H9 (cell line): ENCODE data around the gene UBE2E3. TPM values are rescaled to one million over a fixed set of nuclear protein-coding genes. Genes with fewer than 3 reads are reported as not detected.

Experiments
- DNase-seq: peaks from one replicate; pipeline ENCODE4 v3.0.0-alpha.2; 2017
- H2AFZ ChIP-seq: one replicate; pipeline ENCODE4 v1.6.1; 2013; ENCODE audit warnings: mild to moderate bottlenecking, low read length, control low read depth, moderate library complexity
- H2AK5ac ChIP-seq: 2 replicates; pipeline ENCODE4 v1.6.1; 2013; ENCODE audit warnings: low read length, control low read depth, mixed read lengths; ENCODE audit not compliant: insufficient read length
- H2BK120ac ChIP-seq: one replicate; pipeline ENCODE4 v1.6.1; 2013; ENCODE audit warnings: low read depth, mild to moderate bottlenecking, low read length, control low read depth, inconsistent platforms; ENCODE audit not compliant: poor library complexity, severe bottlenecking
- H2BK12ac ChIP-seq: 2 replicates; pipeline ENCODE4 v1.6.1; 2013; ENCODE audit warnings: low read length, control low read depth, mixed read lengths, low read depth; ENCODE audit not compliant: insufficient read length
- H2BK15ac ChIP-seq: 2 replicates; pipeline ENCODE4 v1.6.1; 2013; ENCODE audit warnings: low read depth, low read length, control low read depth
- H2BK20ac ChIP-seq: one replicate; pipeline ENCODE4 v1.6.1; 2013; ENCODE audit warnings: low read depth, mild to moderate bottlenecking, low read length, control low read depth, inconsistent platforms; ENCODE audit not compliant: poor library complexity, severe bottlenecking
- H2BK5ac ChIP-seq: 2 replicates; pipeline ENCODE4 v1.6.1; 2013; ENCODE audit warnings: low read length, control low read depth, mixed read lengths; ENCODE audit not compliant: insufficient read length
- H3K14ac ChIP-seq: 2 replicates; pipeline ENCODE4 v1.6.1; 2013; ENCODE audit warnings: low read length, control low read depth; ENCODE audit not compliant: insufficient read depth
- H3K18ac ChIP-seq: 2 replicates; pipeline ENCODE4 v1.6.1; 2013; ENCODE audit warnings: low read depth, mild to moderate bottlenecking, mixed read lengths, low read length, control low read depth; ENCODE audit not compliant: insufficient read length
- H3K23ac ChIP-seq: 2 replicates; pipeline ENCODE4 v1.6.1; 2013; ENCODE audit warnings: low read length, control low read depth, mixed read lengths, low read depth; ENCODE audit not compliant: insufficient read length
- H3K23me2 ChIP-seq: 2 replicates; pipeline ENCODE4 v1.6.1; 2013; ENCODE audit warnings: low read depth, mild to moderate bottlenecking, mixed read lengths, low read length, control low read depth; ENCODE audit not compliant: insufficient read length, poor library complexity, severe bottlenecking
- H3K27ac ChIP-seq: 2 replicates; pipeline ENCODE4 v1.5.1; 2013; ENCODE audit warnings: low read length, control low read depth, mixed read lengths, low read depth; ENCODE audit not compliant: insufficient read length
- H3K27me3 ChIP-seq: 2 replicates; pipeline ENCODE4 v1.6.1; 2013; ENCODE audit warnings: low read length, control low read depth, inconsistent platforms; ENCODE audit not compliant: insufficient read depth
- H3K4ac ChIP-seq: 2 replicates; pipeline ENCODE4 v1.6.1; 2013; ENCODE audit warnings: low read depth, mild to moderate bottlenecking, control low read depth, inconsistent platforms, low read length, moderate library complexity
- H3K4me1 ChIP-seq: 2 replicates; pipeline ENCODE4 v1.6.1; 2013; ENCODE audit warnings: low read length, control low read depth, inconsistent platforms; ENCODE audit not compliant: insufficient read depth
- H3K4me2 ChIP-seq: 2 replicates; pipeline ENCODE4 v1.6.1; 2013; ENCODE audit warnings: low read length, control low read depth, mixed read lengths; ENCODE audit not compliant: insufficient read length, insufficient read depth
- H3K56ac ChIP-seq: 2 replicates; pipeline ENCODE4 v1.6.1; 2013; ENCODE audit warnings: low read depth, mild to moderate bottlenecking, mixed read lengths, low read length, control low read depth; ENCODE audit not compliant: insufficient read length
- H3K79me1 ChIP-seq: 2 replicates; pipeline ENCODE4 v1.6.1; 2013; ENCODE audit warnings: low read depth, mild to moderate bottlenecking, moderate library complexity, low read length, control low read depth, inconsistent platforms; ENCODE audit not compliant: insufficient read depth, poor library complexity, severe bottlenecking
- H3K79me2 ChIP-seq: 2 replicates; pipeline ENCODE4 v1.6.1; 2013; ENCODE audit warnings: low read length, control low read depth, inconsistent platforms; ENCODE audit not compliant: insufficient read depth
- H3K9ac ChIP-seq: 2 replicates; pipeline ENCODE4 v1.6.1; 2013; ENCODE audit warnings: low read length, control low read depth, mixed read lengths; ENCODE audit not compliant: insufficient read length; ENCODE audit errors: extremely low read depth
- H3K9me3 ChIP-seq: one replicate; pipeline ENCODE4 v1.6.1; 2013; ENCODE audit warnings: low read depth, low read length, inconsistent platforms; ENCODE audit not compliant: control insufficient read depth
- H3T11ph ChIP-seq: one replicate; pipeline ENCODE4 v1.6.1; 2013; ENCODE audit warnings: mild to moderate bottlenecking, low read length, control low read depth, inconsistent platforms
- H4K20me1 ChIP-seq: one replicate; pipeline ENCODE4 v1.6.1; 2013; ENCODE audit not compliant: control insufficient read depth, insufficient read length, insufficient read depth
- H4K5ac ChIP-seq: 2 replicates; pipeline ENCODE4 v1.6.1; 2013; ENCODE audit warnings: low read depth, mild to moderate bottlenecking, mixed read lengths, low read length, control low read depth; ENCODE audit not compliant: insufficient read length
- H4K8ac ChIP-seq: replicated peaks from 2 replicates; pipeline ENCODE4 v1.6.1; 2013; ENCODE audit warnings: low read length, control low read depth, mixed read lengths, low read depth; ENCODE audit not compliant: insufficient read length
- H4K91ac ChIP-seq: 2 replicates; pipeline ENCODE4 v1.6.1; 2013; ENCODE audit warnings: low read depth, mild to moderate bottlenecking, moderate library complexity, mixed read lengths, low read length, control low read depth; ENCODE audit not compliant: insufficient read length
- H3K27ac Mint-ChIP-seq, 3 experiments: 2 replicates in 2 of 3; 3 replicates in 1 of 3; pipeline ENCODE4 v1.8.0; 2020 to 2021; ENCODE audit warnings: mixed read lengths in 3 of 3, mild to moderate bottlenecking in 1 of 3, moderate library complexity in 1 of 3
- H3K27me3 Mint-ChIP-seq: 2 replicates; pipeline ENCODE4 v1.8.0; 2021; ENCODE audit warnings: low read depth, mild to moderate bottlenecking, moderate library complexity, mixed read lengths
- H3K36me3 Mint-ChIP-seq, 3 experiments: 2 replicates in 2 of 3; 3 replicates in 1 of 3; pipeline ENCODE4 v1.8.0; 2020 to 2021; ENCODE audit warnings: low read depth in 3 of 3, mixed read lengths in 3 of 3; ENCODE audit not compliant: insufficient read depth in 1 of 3
- H3K4me1 Mint-ChIP-seq, 2 experiments: 2 replicates each; pipeline ENCODE4 v1.8.0; 2020; ENCODE audit warnings: mixed read lengths in 2 of 2
- H3K4me3 Mint-ChIP-seq, 2 experiments: 2 replicates in 1 of 2; 3 replicates in 1 of 2; pipeline ENCODE4 v1.8.0; 2020 to 2021; ENCODE audit warnings: mild to moderate bottlenecking in 2 of 2, mixed read lengths in 2 of 2, moderate library complexity in 1 of 2
- H3K9me3 Mint-ChIP-seq, 2 experiments: 2 replicates in 1 of 2; 3 replicates in 1 of 2; pipeline ENCODE4 v1.8.0; 2020; ENCODE audit warnings: mild to moderate bottlenecking in 2 of 2, mixed read lengths in 2 of 2, moderate library complexity in 1 of 2
- CTCF ChIP-seq: fragments of 200-600 bp; sonication (generic); conservative IDR thresholded peaks from 3 replicates; pipeline ENCODE4 v1.8.0; 2021; ENCODE audit warnings: antibody characterized with exemption, mild to moderate bottlenecking
- WGBS: extraction: QIAGEN DNeasy Blood & Tissue Kit; methylation state at CpG from one replicate; pipeline ENCODE4 v1.1.7; 2013; ENCODE audit warnings: missing lambda C conversion rate, low lambda C conversion rate, mixed read lengths; ENCODE audit not compliant: insufficient read length; ENCODE audit errors: extremely low coverage; 5-methylcytosine and 5-hydroxymethylcytosine counted together
- total RNA-seq: library from RNA; stranded (reverse); gene quantifications from 2 replicates; pipeline ENCODE4 v1.2.1, GENCODE V29; 2021

UBE2E3 gene
- total RNA-seq, 1 experiment from 2014 or later: 89.1 TPM

- no peak overlapping the region for H3K9ac ChIP-seq
- no peak overlapping the region for H2BK20ac ChIP-seq
- H2BK12ac ChIP-seq: no peak overlapping the region
- no peaks in the 10 kb centered on the region for H3K4me1 ChIP-seq
- H3K23me2 ChIP-seq: no peaks in the 10 kb centered on the region
- H4K5ac ChIP-seq: no peak overlapping the region
- no peaks in the 10 kb centered on the region for H3K9me3 ChIP-seq
- no peak overlapping the region for H2AFZ ChIP-seq
- no peak overlapping the region for H2BK15ac ChIP-seq
- H3K27ac ChIP-seq: no peak overlapping the region
- DNase-seq: no peak
- H4K8ac ChIP-seq: no peak overlapping the region
- H3K18ac ChIP-seq: no peak overlapping the region
- no peak overlapping the region for H3K56ac ChIP-seq
- no peak overlapping the region for H2AK5ac ChIP-seq
- Mint-ChIP-seq H3K27me3 (no peaks in the 10 kb centered on the region), H3K4me1 (no peaks in the 10 kb centered on the region), H3K36me3 (peaks cover 6 to 7% (median 6%) of the 10 kb centered on the region in 3 experiments; a peak in 6 of 7 replicates), H3K9me3 (0 out of 5 replicates have a peak, but pooled peaks cover 0 to 5% of the 10 kb centered on the region in 2 experiments), H3K4me3 (no peak overlapping the region), H3K27ac (peak overlapping the region in 1 of 3 experiments; percentile 47; a peak in 1 of 7 replicates)
- H3K79me1 ChIP-seq: peaks cover 3% of the 10 kb centered on the region
- H3K23ac ChIP-seq: no peak overlapping the region
- no peaks in the 10 kb centered on the region for H3K27me3 ChIP-seq
- H3K4ac ChIP-seq: no peak overlapping the region
- no CpG with 5 or more reads among the region's 2 CpGs for WGBS
- TF ChIP-seq CTCF: no peak
- H2BK5ac ChIP-seq: no peak overlapping the region
- H2BK120ac ChIP-seq: no peak overlapping the region
- H3K14ac ChIP-seq: no peak overlapping the region
- peaks cover 2% of the 10 kb centered on the region; the same call in 1 of the 2 replicates for H3K79me2 ChIP-seq
- H4K91ac ChIP-seq: no peak overlapping the region
- H3T11ph ChIP-seq: no peak overlapping the region
- H3K4me2 ChIP-seq: no peak overlapping the region
- H4K20me1 ChIP-seq: no peaks in the 10 kb centered on the region
Observed at GRCh38 chr2:181036445-181036844, 56.0 kb downstream of the UBE2E3 start.
